DMS53 treated with DMSO at 0.1 percent for 48 hours (cell line): ENCODE measurements around the gene PSME2.
"Not testable (repeated sequence)": the region's sequence is repeated elsewhere in the genome, so short reads cannot be mapped to it uniquely, and the experiment has no call there.

Experiments used
- DNase-seq: peaks from one replicate; lab custom pipeline; 2025; ENCODE audit not compliant: unreplicated experiment; lab: John Stamatoyannopoulos, UW

PSME2 gene

GRCh38 chr14:24115422-24116127 lies 30.8 kb downstream of the PSME2 start:
- no peak for DNase-seq

DNA sequence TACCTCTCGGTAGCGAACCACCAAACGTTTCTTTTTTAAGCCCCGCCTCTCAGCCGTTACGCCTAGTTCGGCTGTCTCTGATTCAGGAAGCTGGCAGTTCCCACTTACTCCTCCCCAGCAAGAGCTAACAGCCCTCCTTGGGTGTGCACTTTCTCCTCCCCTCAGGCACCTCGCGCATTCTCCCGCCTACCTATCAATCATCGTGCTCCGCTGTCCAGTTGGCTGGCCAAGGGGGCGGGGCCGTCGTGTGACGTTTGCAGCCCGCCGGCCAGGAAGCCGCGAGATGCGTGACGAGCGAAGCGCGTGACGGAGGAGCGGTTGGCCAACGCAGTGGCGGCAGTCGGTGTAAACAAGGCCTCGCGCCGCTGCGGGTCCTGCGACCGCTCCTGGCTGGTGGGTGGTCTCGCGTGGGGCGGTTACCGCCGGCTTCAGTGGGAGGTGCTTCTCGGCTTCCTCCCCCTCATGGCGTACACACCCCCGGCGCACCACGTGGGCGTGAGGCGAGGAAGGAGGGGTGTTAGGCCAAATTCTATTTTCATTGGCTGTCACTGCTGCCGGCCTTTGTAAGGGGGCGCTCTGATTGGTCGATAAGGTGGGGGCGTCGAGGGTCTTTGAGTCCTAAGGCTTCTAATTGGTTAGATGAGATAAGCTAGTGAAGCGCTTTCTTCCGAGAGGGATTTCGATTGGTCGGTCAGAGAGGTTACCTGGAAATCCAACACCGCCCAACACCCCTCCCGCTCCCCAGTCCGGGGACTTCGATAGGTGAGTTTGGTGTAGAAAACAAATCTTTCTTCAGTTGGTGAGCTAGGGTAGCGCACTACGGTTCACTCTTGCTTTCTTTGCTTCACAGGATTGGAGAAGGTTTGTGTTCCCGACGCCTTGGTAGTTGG lies 31.6 kb downstream of the PSME2 start, which contains the start of the genes DCAF11 and NRL:
Gene DCAF11 (plus strand): TSS at position 246 of the 890 bp plus-strand sequence. CDS start 818 bp downstream, outside the sequence.
Gene NRL (minus strand): TSS at position 418 of the 890 bp plus-strand sequence. CDS start 32,101 bp downstream, outside the sequence.
- peak; percentile 96 for DNase-seq

DNA sequence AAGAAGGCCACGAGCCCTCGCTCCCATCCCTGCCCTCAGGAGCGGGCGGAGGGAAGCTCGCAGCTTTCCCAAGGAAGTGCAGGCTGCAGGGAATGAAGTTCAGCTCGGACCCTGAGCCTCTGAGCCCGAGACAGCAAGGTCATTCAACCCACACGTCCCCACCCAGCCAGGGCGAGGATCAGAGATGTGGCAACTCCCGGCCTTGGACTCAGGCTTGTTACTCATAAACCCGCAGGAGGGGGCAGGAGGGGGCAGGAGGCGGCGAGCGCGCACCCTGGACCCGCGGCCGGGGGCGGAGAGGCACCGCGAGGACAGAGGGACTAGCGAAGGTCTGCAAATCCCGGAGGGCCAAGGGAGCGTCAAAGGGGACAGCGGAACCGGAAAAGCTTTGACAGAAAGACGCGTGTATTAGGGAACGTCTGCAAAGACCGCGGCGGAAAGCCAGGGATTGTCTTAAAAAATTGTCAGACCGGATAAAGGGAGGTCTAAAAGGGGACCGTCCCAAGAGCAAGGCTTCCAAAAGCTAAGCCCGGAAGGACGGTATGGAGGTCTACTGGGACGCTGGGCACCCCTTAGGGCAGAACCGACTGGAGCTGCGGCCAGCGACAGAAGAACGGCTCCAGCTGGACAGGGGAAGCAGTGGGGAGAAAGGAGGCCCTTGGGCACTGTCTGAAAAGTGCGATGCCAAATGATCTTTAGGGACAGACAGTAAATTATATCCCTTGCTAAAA lies 32.4 kb downstream of the PSME2 start:
- DNase-seq: peak; percentile 73

DNA sequence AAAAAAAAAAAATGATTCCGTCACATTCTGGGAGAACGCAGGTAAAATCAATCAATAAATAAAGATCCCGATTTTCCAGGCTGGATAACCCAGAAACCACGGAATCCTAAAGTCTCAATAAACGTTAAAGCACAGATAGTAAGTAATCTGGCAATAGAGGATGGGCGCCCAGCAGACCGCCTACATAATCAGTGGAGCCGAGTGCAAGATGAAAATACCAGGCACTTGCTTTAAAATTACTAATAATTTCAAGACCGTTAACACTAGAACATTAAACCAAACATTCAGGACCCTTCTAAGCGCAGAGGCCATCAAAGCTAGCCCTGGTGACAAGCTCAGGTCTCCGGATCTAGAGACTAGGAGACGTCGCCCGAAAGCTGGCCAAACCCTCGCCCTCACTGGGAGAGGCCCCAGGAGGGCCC lies 33.0 kb downstream of the PSME2 start:
- DNase-seq: no peak

- DNase-seq: no peak
Measured at GRCh38 chr14:24110523-24110922, 35.9 kb downstream of the PSME2 start.

DNA sequence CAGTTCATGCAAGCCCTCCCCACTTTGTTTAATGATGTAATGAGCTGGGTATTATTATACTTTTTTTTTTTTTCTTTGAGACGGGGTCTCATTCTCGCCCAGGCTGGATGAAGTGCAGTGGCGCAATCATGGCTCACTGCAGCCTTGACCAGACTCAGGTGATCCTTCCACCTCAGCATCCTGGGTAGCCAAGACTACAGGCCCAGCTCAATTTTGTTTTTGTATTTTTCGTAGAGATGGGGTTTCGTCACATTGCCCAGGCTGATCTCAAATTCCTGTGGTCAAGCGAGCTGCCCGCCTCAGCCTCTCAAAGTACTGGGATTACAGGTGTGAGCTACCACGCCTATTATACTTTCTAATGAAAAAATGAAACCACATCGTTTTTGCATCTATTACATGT lies 36.4 kb downstream of the PSME2 start:
- DNase-seq: no peak

DNA sequence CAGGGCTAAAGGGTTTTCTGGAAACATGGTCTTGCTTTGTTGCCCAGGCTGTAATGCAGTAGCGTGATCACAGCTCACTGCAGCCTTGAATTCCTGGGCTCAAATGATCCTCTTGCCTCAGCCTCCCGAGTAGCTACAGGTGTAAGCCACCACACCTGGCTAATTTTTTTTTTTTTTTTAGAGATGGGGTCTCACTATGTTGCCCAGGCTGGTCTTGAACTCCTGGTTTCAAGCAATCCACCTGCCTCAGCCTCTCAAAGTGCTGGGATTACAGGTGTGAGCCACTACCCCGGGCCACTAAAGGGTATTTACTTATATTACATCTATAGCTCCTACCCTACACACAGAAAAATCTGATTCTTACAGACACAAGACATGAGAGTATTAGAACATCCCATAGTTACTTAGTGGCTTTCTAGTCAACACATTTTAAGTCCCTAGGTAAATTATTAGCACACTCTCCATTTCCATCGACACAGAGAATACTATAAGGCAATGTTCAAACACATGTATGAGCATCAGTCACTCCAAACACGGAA lies 38.0 kb downstream of the PSME2 start:
- DNase-seq: no peak

GRCh38 chr14:24106672-24107271 lies 39.6 kb downstream of the PSME2 start:
- no peak for DNase-seq

GRCh38 chr14:24105609-24106239 lies 40.7 kb downstream of the PSME2 start:
- not testable (repeated sequence) for DNase-seq

GRCh38 chr14:24103451-24103850 lies 43.0 kb downstream of the PSME2 start:
- DNase-seq: no peak

DNA sequence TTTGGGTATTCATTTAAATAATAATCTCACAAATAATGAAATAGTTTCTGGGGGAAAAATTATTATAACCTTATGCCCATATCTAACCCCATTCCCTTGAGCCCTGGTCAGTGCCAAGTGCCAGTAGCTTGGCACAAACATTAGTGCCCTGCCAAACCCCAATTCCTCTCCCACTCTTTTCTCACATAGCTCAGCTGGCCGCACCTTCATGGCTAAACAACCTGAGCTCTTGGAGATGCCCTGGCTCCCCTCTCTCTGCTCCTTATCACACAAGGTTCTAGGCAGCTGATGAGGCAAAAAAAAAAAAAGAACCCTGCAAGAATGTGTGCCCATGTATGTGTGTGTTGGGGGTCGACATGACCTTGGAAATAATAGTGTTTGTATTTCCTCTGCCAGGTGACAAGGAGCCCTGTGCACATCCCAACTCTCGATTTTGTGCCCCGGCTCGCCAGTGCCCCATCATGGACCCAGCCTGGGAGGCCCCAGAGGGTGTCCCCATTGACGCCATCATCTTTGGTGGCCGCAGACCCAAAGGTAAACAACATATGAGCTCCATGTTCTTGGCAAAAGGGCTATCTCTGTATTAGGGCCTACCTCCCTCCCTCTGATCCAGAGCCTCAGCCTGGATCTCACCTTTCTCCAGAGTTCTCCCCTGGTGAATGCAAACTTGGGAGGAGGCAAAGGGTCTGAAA lies 43.9 kb downstream of the PSME2 start:
- DNase-seq: no peak

DNA sequence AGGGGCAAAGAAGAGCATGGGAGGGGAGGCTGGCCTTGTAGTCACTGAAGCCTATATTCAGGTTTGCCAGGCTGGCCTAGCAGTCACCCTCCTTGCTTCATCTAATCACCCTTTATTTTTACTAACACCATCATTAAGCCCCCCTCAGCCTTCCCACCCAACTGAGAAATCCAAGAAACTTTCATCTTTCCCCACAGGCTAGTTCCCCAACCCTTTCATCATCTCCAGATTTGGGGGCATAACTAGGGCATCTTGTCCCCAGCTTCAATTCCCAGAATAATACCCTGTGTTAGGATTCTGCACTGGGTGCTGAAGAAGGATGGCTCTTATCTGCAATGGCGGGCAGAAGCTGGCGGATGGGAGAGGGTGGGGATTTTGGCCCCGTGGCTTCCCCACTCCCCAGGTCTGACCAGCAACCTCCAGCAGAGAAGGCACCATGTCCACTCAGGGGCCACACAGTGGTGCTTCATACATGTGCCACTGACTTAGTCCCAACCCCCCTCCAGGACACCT lies 45.4 kb downstream of the PSME2 start:
- DNase-seq: no peak

DNA sequence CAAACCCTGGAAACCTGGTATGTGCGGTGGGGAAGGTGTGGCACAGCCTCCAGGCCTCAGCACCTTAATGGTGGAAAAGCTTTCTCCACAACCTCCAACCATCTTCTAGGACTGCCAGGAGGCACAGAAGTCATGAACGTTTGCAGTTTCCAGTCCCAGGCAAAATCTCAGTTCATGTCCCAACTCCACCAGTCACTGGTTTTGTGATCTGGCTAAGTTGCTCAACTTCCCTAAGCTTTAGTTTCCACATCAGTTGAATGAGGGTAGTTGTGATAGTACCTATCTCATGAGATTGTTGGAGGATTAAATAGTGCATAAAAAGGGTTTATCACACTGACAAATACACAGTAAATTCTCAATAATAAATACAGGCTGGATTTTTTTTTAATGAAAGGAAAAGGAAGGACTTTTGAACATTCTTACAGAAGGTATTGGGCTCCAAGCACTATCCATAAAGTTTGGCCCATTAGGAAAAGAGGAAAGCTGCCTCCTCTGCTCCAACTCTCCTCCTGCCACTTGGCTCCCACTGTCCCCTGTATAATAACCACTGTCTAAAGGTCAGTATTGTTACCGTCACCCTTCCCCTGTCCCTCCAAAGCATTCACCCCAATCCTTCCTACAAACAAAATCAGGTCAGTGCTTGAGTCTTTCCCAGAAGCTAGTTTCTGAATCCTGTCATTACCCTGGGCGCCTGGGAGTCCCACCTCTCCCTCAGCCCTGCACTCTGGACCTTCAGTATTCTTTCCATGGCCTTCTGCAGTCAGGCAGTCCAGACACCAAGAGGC lies 46.0 kb downstream of the PSME2 start:
- DNase-seq: no peak

GRCh38 chr14:24098927-24099813 lies 47.2 kb downstream of the PSME2 start:
- no peak for DNase-seq

DNA sequence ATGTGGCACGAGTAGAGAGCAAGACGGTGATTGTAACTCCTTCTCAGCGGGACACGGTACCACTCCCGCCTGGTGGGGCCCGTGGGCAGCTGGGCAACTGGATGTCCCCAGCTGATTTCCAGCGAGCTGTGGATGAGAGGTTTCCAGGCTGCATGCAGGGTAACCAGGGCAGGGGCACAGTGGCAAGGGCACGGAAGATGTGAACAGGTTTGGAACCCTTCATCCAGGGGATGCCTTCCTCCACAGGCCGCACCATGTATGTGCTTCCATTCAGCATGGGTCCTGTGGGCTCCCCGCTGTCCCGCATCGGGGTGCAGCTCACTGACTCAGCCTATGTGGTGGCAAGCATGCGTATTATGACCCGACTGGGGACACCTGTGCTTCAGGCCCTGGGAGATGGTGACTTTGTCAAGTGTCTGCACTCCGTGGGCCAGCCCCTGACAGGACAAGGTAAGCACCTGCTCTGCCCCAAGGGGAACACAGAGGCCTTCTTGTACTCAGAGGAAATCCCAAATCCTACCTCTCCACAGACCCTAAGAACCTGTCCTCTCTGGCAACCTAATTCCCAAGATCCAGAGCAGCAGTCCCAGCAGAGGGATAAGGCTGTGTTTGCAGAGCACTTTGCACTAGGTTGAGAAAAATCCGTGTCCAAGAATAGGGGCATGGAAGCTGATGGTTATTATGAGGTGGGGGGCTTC lies 48.0 kb downstream of the PSME2 start:
- no peak for DNase-seq

DNA sequence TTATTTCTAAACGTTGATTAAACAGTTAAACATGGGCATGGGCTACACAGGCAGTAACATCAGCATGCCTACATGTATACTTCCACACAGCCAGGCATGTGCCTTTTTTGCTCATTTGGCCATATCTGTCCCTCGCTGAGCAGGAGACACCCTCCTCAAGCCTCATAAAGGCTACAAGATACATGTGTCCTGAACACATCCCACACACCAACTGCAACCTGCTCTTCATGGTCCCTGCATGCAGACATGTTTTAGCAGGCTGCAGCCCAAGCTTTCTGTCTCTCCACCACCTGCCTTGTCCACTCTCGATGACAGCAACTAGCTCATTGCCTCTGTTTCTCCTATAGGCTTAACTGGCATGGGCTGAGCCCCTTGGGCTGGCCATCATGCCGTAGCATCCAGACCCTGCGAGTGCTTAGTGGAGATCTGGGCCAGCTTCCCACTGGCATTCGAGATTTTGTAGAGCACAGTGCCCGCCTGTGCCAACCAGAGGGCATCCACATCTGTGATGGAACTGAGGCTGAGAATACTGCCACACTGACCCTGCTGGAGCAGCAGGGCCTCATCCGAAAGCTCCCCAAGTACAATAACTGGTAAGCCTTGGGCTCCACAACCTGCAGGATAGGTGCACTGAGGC lies 49.7 kb downstream of the PSME2 start:
- DNase-seq: no peak
